HepG2 (cell line): ENCODE results near the gene MARCHF4. TPM values are rescaled to one million over a fixed set of nuclear protein-coding genes. Genes with fewer than 3 reads are reported as not detected.
A peak's percentile ranks its signal among the peaks of the same experiment; 100 is the strongest.

ENCODE experiments used
- CHD2 ChIP-seq: IDR thresholded peaks from 2 replicates; pipeline ENCODE4 v1.6.1; 2011; ENCODE audit warnings: low read depth, low read length, improper control_type of control experiment
- CREB1 ChIP-seq, 2 experiments: fragments of 450-650 bp in 1 of 2; IDR thresholded peaks; 2 replicates each; pipeline ENCODE4 v1.6.1; 2016 to 2017; ENCODE audit warnings: control low read depth in 1 of 2, mild to moderate bottlenecking in 1 of 2, missing compliant biosample characterization in 1 of 2, missing genetic modification characterization in 1 of 2
- FOXA3 ChIP-seq: IDR thresholded peaks from 2 replicates; pipeline ENCODE4 v1.6.1; 2016; ENCODE audit warnings: missing genetic modification reagents, missing compliant biosample characterization
- HOXA9 ChIP-seq: sonication (generic); formaldehyde crosslinking; IDR thresholded peaks from 2 replicates; pipeline ENCODE4 v1.8.1; 2022; ENCODE audit warnings: missing genetic modification reagents, mild to moderate bottlenecking, moderate library complexity, borderline replicate concordance
- IRX3 ChIP-seq: sonication (generic); formaldehyde crosslinking; IDR thresholded peaks from 2 replicates; pipeline ENCODE4 v1.8.1; 2023; ENCODE audit warnings: mild to moderate bottlenecking, low read depth, missing genetic modification reagents, borderline replicate concordance
- KDM4B ChIP-seq: sonication (generic); formaldehyde crosslinking; IDR thresholded peaks from 2 replicates; pipeline ENCODE4 v1.4.0; 2020; ENCODE audit warnings: missing genetic modification reagents
- KMT2B ChIP-seq: IDR thresholded peaks from 2 replicates; pipeline ENCODE4 v1.6.1; 2016; ENCODE audit warnings: missing genetic modification reagents, missing compliant biosample characterization
- NFKB2 ChIP-seq: sonication (generic); formaldehyde crosslinking; IDR thresholded peaks from 2 replicates; pipeline ENCODE4 v1.4.0; 2020; ENCODE audit warnings: missing genetic modification reagents, borderline replicate concordance
- NKX3-1 ChIP-seq: sonication (generic); formaldehyde crosslinking; IDR thresholded peaks from 2 replicates; pipeline ENCODE4 v1.5.0; 2020; ENCODE audit warnings: missing genetic modification reagents
- PHF8 ChIP-seq: sonication (generic); formaldehyde crosslinking; IDR thresholded peaks from 2 replicates; pipeline ENCODE4 v1.5.0; 2020; ENCODE audit warnings: missing genetic modification reagents
- ZNF124 ChIP-seq: sonication (generic); formaldehyde crosslinking; IDR thresholded peaks from 2 replicates; pipeline ENCODE4 v1.4.0; 2020; ENCODE audit warnings: missing genetic modification reagents
- ZNF3 ChIP-seq: IDR thresholded peaks from 2 replicates; pipeline ENCODE4 v1.7.0; 2017; ENCODE audit warnings: inconsistent platforms
- ZNF598 ChIP-seq: sonication (generic); formaldehyde crosslinking; IDR thresholded peaks from 2 replicates; pipeline ENCODE4 v1.5.1; 2020; ENCODE audit warnings: mild to moderate bottlenecking, missing genetic modification reagents, borderline replicate concordance
- ZNF713 ChIP-seq: sonication (generic); formaldehyde crosslinking; IDR thresholded peaks from 2 replicates; pipeline ENCODE4 v1.4.0; 2020; ENCODE audit warnings: mild to moderate bottlenecking, missing genetic modification reagents
- polyA plus RNA-seq, 8 experiments: library from polyadenylated mRNA; depleted of rRNA in 3 of 8; stranded (reverse) in 7 of 8; unstranded in 1 of 8; fragments of >200 nt; fragmentation: Illumina TruSeq in 4 of 8; extraction: Trizol in 4 of 8; gene quantifications; 2 replicates each; pipeline versions ENCODE4 v1.2.1 to v1.2.3, GENCODE V29; 2011 to 2016; ENCODE audit warnings: low read depth in 4 of 8, missing spikeins in 1 of 8, mixed read lengths in 1 of 8; ENCODE audit not compliant: insufficient read depth in 1 of 8
- total RNA-seq, 5 experiments: library from RNA; depleted of rRNA; stranded (reverse); fragments of >200 nt; fragmentation: Illumina TruSeq; extraction: Trizol; gene quantifications; 2 replicates each; pipeline ENCODE4 v1.2.3, GENCODE V29; 2016; ENCODE audit warnings: low read depth in 1 of 5
- TF ChIP-seq, protein P1 (sequence below): sonication (generic); formaldehyde crosslinking; IDR thresholded peaks from 2 replicates; pipeline ENCODE4 v1.8.0; 2022; ENCODE audit warnings: missing genetic modification reagents, mild to moderate bottlenecking, borderline replicate concordance
- TF ChIP-seq, protein P2 (sequence below): IDR thresholded peaks from 2 replicates; pipeline ENCODE4 v1.6.1; 2016; ENCODE audit warnings: control low read depth
- TF ChIP-seq, protein P3 (sequence below): sonication (generic); formaldehyde crosslinking; IDR thresholded peaks from 2 replicates; pipeline ENCODE4 v1.4.0; 2020; ENCODE audit warnings: missing genetic modification reagents
- TF ChIP-seq, protein P4 (sequence below): sonication (generic); formaldehyde crosslinking; IDR thresholded peaks from 2 replicates; pipeline ENCODE4 v1.8.1; 2023; ENCODE audit warnings: mild to moderate bottlenecking, moderate library complexity, missing genetic modification reagents
- TF ChIP-seq, protein P5 (sequence below): fragments of 450-650 bp; IDR thresholded peaks from 2 replicates; pipeline ENCODE4 v1.6.1; 2017; ENCODE audit warnings: mild to moderate bottlenecking
- TF ChIP-seq, protein P6 (sequence below): IDR thresholded peaks from 2 replicates; pipeline ENCODE4 v1.6.1; 2018; ENCODE audit warnings: missing genetic modification reagents

Gene MARCHF4
- total and polyA plus RNA-seq, 2 of the 13 experiments (the other 11 are each of a cell fraction or from before 2014, with no cell fraction given) = not detected

DNA sequence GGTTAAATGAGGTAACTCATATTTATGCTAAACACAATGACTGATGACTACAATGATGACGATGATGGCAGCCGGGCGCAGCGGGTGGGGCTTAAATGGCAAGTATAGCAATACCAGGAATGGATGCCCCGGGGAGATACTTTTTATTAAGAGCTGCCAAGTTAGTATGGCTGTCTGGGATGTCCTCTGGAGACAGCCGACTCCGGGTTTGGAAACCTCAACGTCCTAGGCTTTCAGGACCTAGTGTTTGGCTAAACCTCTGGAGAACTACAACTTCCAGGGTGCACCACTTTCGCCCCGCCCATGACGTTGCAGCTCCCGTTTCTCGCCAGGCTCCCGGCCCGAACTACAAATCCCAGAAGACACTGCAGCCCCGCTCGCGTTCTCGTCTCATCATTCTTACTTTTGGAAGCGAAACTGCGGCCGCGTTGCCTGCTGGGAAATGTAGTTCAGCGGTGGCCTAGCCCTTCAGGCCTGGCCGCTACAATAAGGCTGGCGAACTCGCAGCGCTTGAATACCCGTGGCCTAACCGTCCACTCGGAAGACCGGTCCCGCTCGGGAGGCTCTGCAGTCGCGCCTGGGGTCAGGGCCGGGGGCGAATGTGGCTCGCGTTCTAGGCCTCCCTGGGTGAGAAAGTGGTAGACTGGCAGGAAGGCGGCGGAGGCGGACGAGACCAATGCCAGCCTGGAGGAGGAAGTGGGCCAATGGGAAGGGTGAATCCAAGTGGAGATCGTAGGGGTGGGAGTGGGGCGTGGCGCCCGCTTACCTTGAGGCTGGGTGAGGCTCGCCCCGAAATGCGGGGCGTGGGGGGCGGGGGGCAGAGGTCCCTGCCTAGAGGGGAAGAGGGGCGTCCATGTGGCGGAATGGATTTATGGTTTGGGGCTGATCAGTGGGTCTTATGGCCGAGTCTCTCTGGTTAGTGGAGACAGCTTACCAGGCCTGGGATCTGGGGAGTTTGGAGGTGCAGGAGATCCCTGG, 40.0 kb upstream of the MARCHF4 start, which contains the start of gene SMARCAL1 (continued):
- TF ChIP-seq ZNF598 (CRISPR knock-in tag) (no peak; the same call in 1 of the 2 replicates), PHF8 (CRISPR knock-in tag) (peak; percentile 100), IRX3 (CRISPR knock-in tag) (peak; percentile 73; the same call in 1 of the 2 replicates), CREB1 (IDR thresholded peaks at IDR 0.05) (peak; percentile 86), CREB1 (CRISPR knock-in tag; IDR thresholded peaks at IDR 0.05) (peak; percentile 96), ZNF713 (CRISPR knock-in tag) (peak; percentile 82; the same call in 1 of the 2 replicates), KDM4B (CRISPR knock-in tag) (peak; percentile 38; the same call in 1 of the 2 replicates), ZNF124 (peak; percentile 88), KMT2B (CRISPR knock-in tag) (peak; percentile 74), NKX3-1 (CRISPR knock-in tag) (no peak; the same call in 1 of the 2 replicates), CHD2 (peak; percentile 96), HOXA9 (CRISPR knock-in tag) (no peak), FOXA3 (CRISPR knock-in tag) (peak; percentile 69), NFKB2 (CRISPR knock-in tag) (peak; percentile 96), ZNF3 (peak; percentile 69; the same call in 1 of the 2 replicates)
- TF ChIP-seq, protein P1, sequence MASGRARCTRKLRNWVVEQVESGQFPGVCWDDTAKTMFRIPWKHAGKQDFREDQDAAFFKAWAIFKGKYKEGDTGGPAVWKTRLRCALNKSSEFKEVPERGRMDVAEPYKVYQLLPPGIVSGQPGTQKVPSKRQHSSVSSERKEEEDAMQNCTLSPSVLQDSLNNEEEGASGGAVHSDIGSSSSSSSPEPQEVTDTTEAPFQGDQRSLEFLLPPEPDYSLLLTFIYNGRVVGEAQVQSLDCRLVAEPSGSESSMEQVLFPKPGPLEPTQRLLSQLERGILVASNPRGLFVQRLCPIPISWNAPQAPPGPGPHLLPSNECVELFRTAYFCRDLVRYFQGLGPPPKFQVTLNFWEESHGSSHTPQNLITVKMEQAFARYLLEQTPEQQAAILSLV (CRISPR knock-in tag) = peak; percentile 99
- TF ChIP-seq, protein P2, sequence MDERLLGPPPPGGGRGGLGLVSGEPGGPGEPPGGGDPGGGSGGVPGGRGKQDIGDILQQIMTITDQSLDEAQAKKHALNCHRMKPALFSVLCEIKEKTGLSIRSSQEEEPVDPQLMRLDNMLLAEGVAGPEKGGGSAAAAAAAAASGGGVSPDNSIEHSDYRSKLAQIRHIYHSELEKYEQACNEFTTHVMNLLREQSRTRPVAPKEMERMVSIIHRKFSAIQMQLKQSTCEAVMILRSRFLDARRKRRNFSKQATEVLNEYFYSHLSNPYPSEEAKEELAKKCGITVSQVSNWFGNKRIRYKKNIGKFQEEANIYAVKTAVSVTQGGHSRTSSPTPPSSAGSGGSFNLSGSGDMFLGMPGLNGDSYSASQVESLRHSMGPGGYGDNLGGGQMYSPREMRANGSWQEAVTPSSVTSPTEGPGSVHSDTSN (CRISPR knock-in tag) = no peak
- TF ChIP-seq, protein P3, sequence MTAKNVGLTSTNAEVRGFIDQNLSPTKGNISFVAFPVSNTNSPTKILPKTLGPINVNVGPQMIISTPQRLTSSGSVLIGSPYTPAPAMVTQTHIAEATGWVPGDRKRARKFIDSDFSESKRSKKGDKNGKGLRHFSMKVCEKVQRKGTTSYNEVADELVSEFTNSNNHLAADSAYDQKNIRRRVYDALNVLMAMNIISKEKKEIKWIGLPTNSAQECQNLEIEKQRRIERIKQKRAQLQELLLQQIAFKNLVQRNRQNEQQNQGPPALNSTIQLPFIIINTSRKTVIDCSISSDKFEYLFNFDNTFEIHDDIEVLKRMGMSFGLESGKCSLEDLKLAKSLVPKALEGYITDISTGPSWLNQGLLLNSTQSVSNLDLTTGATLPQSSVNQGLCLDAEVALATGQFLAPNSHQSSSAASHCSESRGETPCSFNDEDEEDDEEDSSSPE = peak; percentile 82
- TF ChIP-seq, protein P4, sequence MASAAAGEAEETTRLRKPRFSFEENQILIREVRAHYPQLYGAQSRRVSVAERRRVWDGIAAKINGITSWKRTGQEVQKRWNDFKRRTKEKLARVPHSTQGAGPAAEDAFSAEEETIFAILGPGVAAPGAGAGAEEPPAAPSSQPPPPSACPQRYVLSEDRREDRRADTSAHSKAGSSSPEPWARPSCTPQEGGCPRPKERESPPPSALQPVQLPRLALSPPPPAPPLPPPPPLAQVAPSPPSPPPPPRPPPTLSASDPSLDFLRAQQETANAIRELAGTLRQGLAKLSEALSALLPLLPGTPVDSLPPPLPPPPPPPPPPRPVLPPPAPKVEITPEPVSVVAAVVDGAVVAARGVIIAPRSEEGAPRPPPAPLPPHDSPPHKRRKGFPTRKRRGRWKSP = peak; percentile 85; the same call in 1 of the 2 replicates
- TF ChIP-seq, protein P5, sequence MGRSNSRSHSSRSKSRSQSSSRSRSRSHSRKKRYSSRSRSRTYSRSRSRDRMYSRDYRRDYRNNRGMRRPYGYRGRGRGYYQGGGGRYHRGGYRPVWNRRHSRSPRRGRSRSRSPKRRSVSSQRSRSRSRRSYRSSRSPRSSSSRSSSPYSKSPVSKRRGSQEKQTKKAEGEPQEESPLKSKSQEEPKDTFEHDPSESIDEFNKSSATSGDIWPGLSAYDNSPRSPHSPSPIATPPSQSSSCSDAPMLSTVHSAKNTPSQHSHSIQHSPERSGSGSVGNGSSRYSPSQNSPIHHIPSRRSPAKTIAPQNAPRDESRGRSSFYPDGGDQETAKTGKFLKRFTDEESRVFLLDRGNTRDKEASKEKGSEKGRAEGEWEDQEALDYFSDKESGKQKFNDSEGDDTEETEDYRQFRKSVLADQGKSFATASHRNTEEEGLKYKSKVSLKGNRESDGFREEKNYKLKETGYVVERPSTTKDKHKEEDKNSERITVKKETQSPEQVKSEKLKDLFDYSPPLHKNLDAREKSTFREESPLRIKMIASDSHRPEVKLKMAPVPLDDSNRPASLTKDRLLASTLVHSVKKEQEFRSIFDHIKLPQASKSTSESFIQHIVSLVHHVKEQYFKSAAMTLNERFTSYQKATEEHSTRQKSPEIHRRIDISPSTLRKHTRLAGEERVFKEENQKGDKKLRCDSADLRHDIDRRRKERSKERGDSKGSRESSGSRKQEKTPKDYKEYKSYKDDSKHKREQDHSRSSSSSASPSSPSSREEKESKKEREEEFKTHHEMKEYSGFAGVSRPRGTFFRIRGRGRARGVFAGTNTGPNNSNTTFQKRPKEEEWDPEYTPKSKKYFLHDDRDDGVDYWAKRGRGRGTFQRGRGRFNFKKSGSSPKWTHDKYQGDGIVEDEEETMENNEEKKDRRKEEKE = no peak
- TF ChIP-seq, protein P6, sequence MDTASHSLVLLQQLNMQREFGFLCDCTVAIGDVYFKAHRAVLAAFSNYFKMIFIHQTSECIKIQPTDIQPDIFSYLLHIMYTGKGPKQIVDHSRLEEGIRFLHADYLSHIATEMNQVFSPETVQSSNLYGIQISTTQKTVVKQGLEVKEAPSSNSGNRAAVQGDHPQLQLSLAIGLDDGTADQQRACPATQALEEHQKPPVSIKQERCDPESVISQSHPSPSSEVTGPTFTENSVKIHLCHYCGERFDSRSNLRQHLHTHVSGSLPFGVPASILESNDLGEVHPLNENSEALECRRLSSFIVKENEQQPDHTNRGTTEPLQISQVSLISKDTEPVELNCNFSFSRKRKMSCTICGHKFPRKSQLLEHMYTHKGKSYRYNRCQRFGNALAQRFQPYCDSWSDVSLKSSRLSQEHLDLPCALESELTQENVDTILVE (CRISPR knock-in tag) = peak; percentile 80
